K562 (cell line): ENCODE results near the gene AQP1. TPM values are rescaled to one million over a fixed set of nuclear protein-coding genes. Genes with fewer than 3 reads are reported as not detected.

Source experiments
- ATAC-seq: fragments of 200-7000 bp; cut with Tn5 transposase; 3 replicates; pipeline ENCODE4 v1.9.1; 2020; ENCODE audit warnings: moderate library complexity
- BruUV-seq: library from RNA; stranded (reverse); fragments of 400-500 nt; replicated peaks from 2 replicates; lab custom pipeline; 2021; lab: Mats Ljungman, UMichigan
- CTCF ChIA-PET: fragments of 300-600 bp; formaldehyde crosslinking; extraction: SDS; loops from one replicate; lab custom pipeline; 2021; ENCODE audit warnings: low intra/inter-chr PET ratio; lab: Yijun Ruan, JAX
- POLR2A ChIA-PET: fragments of 300-600, 350-650 bp; sonication (Branson Sonifier 250); formaldehyde crosslinking; extraction: SDS; loops from one replicate; lab custom pipeline; 2021; ENCODE audit warnings: antibody characterized with exemption, inconsistent platforms; lab: Yijun Ruan, JAX
- DNase-seq, 4 experiments: peaks; one replicate each; pipeline versions ENCODE4 v3.0.0 to v3.0.0-alpha.2; 2011 to 2018; ENCODE audit warnings: low spot score in 3 of 4, mixed read lengths in 3 of 4; ENCODE audit errors: extremely low read depth in 1 of 4
- FAIRE-seq: peaks from 2 replicates; lab custom pipeline; 2011; peaks lifted over from hg19 to GRCh38; lab: Jason Lieb, UNC
- H2AFZ ChIP-seq: 2 replicates; pipeline ENCODE4 v1.6.0; 2011; ENCODE audit warnings: low read depth, low read length, control low read depth, inconsistent platforms
- H3K27ac ChIP-seq: fragments of 200-600 bp; 3 replicates; pipeline ENCODE4 v1.8.0; 2011; ENCODE audit warnings: low read depth, mild to moderate bottlenecking, control low read depth, inconsistent platforms, low read length, moderate library complexity, mixed read lengths; ENCODE audit errors: extremely low read depth
- H3K27me3 ChIP-seq, 2 experiments: fragments of 300-600 bp in 1 of 2; 2 replicates in 1 of 2; 3 replicates in 1 of 2; pipeline versions ENCODE4 v1.6.0 to v1.8.0; 2011; ENCODE audit warnings: inconsistent platforms in 2 of 2, low read length in 2 of 2, mild to moderate bottlenecking in 1 of 2, mixed read lengths in 1 of 2, moderate library complexity in 1 of 2; ENCODE audit not compliant: control insufficient read depth in 2 of 2, insufficient read depth in 2 of 2
- H3K36me3 ChIP-seq: fragments of 300-600 bp; 3 replicates; pipeline ENCODE4 v1.8.0; 2011; ENCODE audit warnings: mild to moderate bottlenecking, low read length, inconsistent platforms; ENCODE audit not compliant: control insufficient read depth, insufficient read depth
- H3K4me1 ChIP-seq, 2 experiments: fragments of 200-600 bp in 1 of 2; replicated peaks in 1 of 2; 2 replicates in 1 of 2; 3 replicates in 1 of 2; pipeline versions ENCODE4 v1.5.1 to v1.8.0; 2011; ENCODE audit warnings: inconsistent platforms in 2 of 2, low read length in 2 of 2, mild to moderate bottlenecking in 1 of 2, mixed read lengths in 1 of 2, moderate library complexity in 1 of 2; ENCODE audit not compliant: control insufficient read depth in 2 of 2, insufficient read depth in 2 of 2
- H3K4me2 ChIP-seq: 2 replicates; pipeline ENCODE4 v1.6.1; 2011; ENCODE audit warnings: low read length, control low read depth, inconsistent platforms, mixed read lengths; ENCODE audit not compliant: insufficient read depth
- H3K4me3 ChIP-seq: fragments of 200-600 bp; sonication (generic), shearing (Covaris generic); 2 replicates; pipeline ENCODE4 v1.5.1; 2016; ENCODE audit warnings: control low read depth, inconsistent platforms
- H3K79me2 ChIP-seq: fragments of 200-600 bp; 3 replicates; pipeline ENCODE4 v1.8.0; 2011; ENCODE audit warnings: low read length, inconsistent platforms; ENCODE audit not compliant: control insufficient read depth, insufficient read depth
- H3K9ac ChIP-seq, 2 experiments: 2 replicates each; pipeline versions ENCODE4 v1.6.0 to v1.6.1; 2011; ENCODE audit warnings: low read depth in 2 of 2, low read length in 2 of 2, control low read depth in 1 of 2, inconsistent platforms in 1 of 2, mild to moderate bottlenecking in 1 of 2, mixed read lengths in 1 of 2; ENCODE audit not compliant: insufficient read depth in 1 of 2
- H3K9me1 ChIP-seq: one replicate; pipeline ENCODE4 v1.6.0; 2011; ENCODE audit warnings: inconsistent platforms, mild to moderate bottlenecking, low read length, moderate library complexity; ENCODE audit not compliant: control insufficient read depth, insufficient read depth
- H3K9me3 ChIP-seq: replicated peaks from 2 replicates; pipeline ENCODE4 v1.5.1; 2011; ENCODE audit warnings: low read depth, low read length, inconsistent platforms; ENCODE audit not compliant: control insufficient read depth, insufficient read depth
- H4K20me1 ChIP-seq: replicated peaks from 2 replicates; pipeline ENCODE4 v1.6.1; 2011; ENCODE audit warnings: low read length, inconsistent platforms, mixed read lengths; ENCODE audit not compliant: control insufficient read depth, insufficient read depth
- CHD2 ChIP-seq: IDR thresholded peaks from 2 replicates; pipeline ENCODE4 v1.6.1; 2011; ENCODE audit warnings: low read depth, low read length
- GATAD2A ChIP-seq: fragments of 450-650 bp; IDR thresholded peaks from 2 replicates; pipeline ENCODE4 v1.6.1; 2017
- WGBS: fragments of 100-300 bp; shearing (Covaris generic); methylation state at CpG from one replicate; pipeline ENCODE4 v1.1.6; 2016; ENCODE audit warnings: low coverage, mixed read lengths; ENCODE audit not compliant: insufficient coverage; ENCODE audit errors: missing lambda C conversion rate; 5-methylcytosine and 5-hydroxymethylcytosine counted together
- in situ Hi-C: fragments of 300-500 bp; cut with MboI; formaldehyde crosslinking; loops from 4 replicates; pipeline ENCODE4 v1.15.0; 2018; ENCODE audit warnings: inconsistent platforms, mixed read lengths
- intact Hi-C: fragments of 100-400 bp; cut with micrococcal nuclease; formaldehyde crosslinking; loops from 2 replicates; pipeline ENCODE4 v1.14.2; 2022
- polyA plus RNA-seq, 8 experiments: library from polyadenylated mRNA; depleted of rRNA in 4 of 8; stranded (reverse) in 5 of 8; unstranded in 3 of 8; fragments of >200 nt; fragmentation: Nextera tagmentation in 2 of 8; fragmentation: Illumina TruSeq in 1 of 8; extraction: Ambion mirVana in 2 of 8; extraction: Trizol in 1 of 8; gene quantifications; 2 replicates each; pipeline versions ENCODE4 v1.2.1 to v1.2.3, GENCODE V29; 2011 to 2014; ENCODE audit warnings: inconsistent platforms in 1 of 8, missing spikeins in 1 of 8
- total RNA-seq, 7 experiments: library from RNA; depleted of rRNA in 6 of 7; stranded (reverse); fragments of >200 nt in 6 of 7; fragmentation: Illumina TruSeq in 2 of 7; extraction: Trizol in 2 of 7; gene quantifications; 2 replicates each; pipeline versions ENCODE4 v1.2.1 to v1.2.3, GENCODE V29; 2011 to 2021; ENCODE audit warnings: low replicate concordance in 1 of 7
- TF ChIP-seq, protein P1 (sequence below): fragments of 250-450 bp; sonication (Bioruptor Pico); IDR thresholded peaks from 2 replicates; pipeline ENCODE4 v1.8.0; 2021; ENCODE audit warnings: moderate library complexity, mild to moderate bottlenecking, inconsistent platforms
- TF ChIP-seq, protein P2 (sequence below): sonication (generic); formaldehyde crosslinking; IDR thresholded peaks from 2 replicates; pipeline ENCODE4 v1.8.1; 2022; ENCODE audit warnings: missing genetic modification reagents
- TF ChIP-seq, protein P3 (sequence below): fragments of 450-650 bp; formaldehyde crosslinking; IDR thresholded peaks from 2 replicates; pipeline ENCODE4 v1.4.0; 2020; ENCODE audit warnings: mild to moderate bottlenecking
- TF ChIP-seq, protein P4 (sequence below): IDR thresholded peaks from 2 replicates; pipeline ENCODE4 v1.6.1; 2011; ENCODE audit warnings: borderline replicate concordance, low read depth, mild to moderate bottlenecking, moderate library complexity, low read length; ENCODE audit not compliant: insufficient read depth, poor library complexity, severe bottlenecking

AQP1 gene
- total and polyA plus RNA-seq, 9 of the 15 experiments (the other 6 are each of a cell fraction or from before 2014, with no cell fraction given), result 0.18 to 12.6 (median 4.1) TPM

DNA sequence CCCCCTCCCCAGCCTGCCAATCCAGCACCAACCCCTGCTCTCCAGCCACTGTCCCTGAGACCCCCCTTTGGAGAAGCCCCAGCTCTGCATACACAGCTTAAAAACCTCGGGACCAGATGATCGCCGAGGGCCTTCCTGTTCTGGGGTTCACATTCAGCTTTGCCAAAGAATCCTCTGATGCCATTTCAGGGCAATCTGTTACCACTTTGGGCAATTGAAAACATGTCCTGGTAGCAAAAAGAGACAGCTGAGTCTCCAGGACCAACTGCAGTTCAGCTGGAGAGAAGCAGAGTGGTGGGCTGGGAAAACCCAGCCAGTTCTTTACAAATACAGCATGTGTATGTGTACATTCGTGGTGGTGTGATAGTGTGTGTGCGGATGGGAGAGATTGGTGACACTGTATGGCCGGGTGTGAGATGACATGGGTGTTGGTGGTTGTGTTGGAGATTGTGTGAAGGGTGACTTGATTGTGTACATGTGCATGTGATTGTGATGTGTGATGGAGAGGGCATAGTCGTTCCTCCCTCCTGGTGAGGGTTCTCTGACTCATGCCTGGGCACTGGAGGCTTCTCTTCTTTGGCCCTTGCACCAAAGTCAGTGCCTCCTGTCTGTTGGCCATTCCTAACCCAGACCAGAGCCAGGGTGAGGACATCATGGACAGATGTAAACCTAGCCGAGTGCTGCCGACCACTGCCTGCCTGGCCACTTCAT, 48.5 kb upstream of the AQP1 start (continued):
- TF ChIP-seq, protein P1, sequence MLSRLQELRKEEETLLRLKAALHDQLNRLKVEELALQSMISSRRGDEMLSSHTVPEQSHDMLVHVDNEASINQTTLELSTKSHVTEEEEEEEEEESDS (CRISPR knock-in tag), result no peak
- TF ChIP-seq CHD2, result no peak
- TF ChIP-seq, protein P2, sequence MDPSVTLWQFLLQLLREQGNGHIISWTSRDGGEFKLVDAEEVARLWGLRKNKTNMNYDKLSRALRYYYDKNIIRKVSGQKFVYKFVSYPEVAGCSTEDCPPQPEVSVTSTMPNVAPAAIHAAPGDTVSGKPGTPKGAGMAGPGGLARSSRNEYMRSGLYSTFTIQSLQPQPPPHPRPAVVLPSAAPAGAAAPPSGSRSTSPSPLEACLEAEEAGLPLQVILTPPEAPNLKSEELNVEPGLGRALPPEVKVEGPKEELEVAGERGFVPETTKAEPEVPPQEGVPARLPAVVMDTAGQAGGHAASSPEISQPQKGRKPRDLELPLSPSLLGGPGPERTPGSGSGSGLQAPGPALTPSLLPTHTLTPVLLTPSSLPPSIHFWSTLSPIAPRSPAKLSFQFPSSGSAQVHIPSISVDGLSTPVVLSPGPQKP (CRISPR knock-in tag), result no peak
- TF ChIP-seq, protein P3, sequence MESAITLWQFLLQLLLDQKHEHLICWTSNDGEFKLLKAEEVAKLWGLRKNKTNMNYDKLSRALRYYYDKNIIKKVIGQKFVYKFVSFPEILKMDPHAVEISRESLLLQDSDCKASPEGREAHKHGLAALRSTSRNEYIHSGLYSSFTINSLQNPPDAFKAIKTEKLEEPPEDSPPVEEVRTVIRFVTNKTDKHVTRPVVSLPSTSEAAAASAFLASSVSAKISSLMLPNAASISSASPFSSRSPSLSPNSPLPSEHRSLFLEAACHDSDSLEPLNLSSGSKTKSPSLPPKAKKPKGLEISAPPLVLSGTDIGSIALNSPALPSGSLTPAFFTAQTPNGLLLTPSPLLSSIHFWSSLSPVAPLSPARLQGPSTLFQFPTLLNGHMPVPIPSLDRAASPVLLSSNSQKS (CRISPR knock-in tag), result no peak

DNA sequence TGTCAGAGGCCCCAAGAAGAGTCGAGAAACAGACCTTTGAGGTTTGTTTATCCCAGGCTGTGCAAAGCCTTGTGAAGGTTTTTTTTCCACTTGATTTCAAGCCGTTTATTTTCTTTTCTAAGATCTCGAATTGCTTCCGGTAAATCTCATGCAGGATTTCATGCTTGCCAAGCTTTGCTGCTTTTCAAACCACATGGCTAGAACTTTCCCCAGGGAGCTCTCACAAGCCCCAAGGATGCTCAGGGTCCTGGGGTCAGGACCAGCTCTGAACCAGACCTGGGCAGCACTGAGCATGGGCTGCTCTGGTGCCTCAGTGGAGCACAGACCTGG, 48.0 kb upstream of the AQP1 start:
- DNase-seq (no peak), FAIRE-seq (no peak), ATAC-seq (no peak)
- BruUV-seq, result no TSS peak
- H4K20me1 ChIP-seq, result no peaks in the 10 kb centered on the region; the same call in 1 of the 2 replicates
- ChIA-PET POLR2A (interaction anchor here (0.9 kb wide), 1 partner anchor 34 kb away, joined by 3 read pairs; no protein-coding TSS in a partner anchor), CTCF (no interaction called here)
- no peaks in the 10 kb centered on the region; the same call in 2 of the 3 replicates for H3K36me3 ChIP-seq
- H3K9ac ChIP-seq, result no peak overlapping the region
- H3K9me3 ChIP-seq, result no peaks in the 10 kb centered on the region
- no peak for TF ChIP-seq GATAD2A
- TF ChIP-seq, protein P4, sequence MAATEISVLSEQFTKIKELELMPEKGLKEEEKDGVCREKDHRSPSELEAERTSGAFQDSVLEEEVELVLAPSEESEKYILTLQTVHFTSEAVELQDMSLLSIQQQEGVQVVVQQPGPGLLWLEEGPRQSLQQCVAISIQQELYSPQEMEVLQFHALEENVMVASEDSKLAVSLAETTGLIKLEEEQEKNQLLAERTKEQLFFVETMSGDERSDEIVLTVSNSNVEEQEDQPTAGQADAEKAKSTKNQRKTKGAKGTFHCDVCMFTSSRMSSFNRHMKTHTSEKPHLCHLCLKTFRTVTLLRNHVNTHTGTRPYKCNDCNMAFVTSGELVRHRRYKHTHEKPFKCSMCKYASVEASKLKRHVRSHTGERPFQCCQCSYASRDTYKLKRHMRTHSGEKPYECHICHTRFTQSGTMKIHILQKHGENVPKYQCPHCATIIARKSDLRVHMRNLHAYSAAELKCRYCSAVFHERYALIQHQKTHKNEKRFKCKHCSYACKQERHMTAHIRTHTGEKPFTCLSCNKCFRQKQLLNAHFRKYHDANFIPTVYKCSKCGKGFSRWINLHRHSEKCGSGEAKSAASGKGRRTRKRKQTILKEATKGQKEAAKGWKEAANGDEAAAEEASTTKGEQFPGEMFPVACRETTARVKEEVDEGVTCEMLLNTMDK, result no peak
- in situ Hi-C loops, result no loop called here
- 46% methylated on average over 4 of the region's 4 CpGs for WGBS
- intact Hi-C loops, result no loop called here
- H3K27ac ChIP-seq, result no peak overlapping the region
- no peak overlapping the region for H3K4me2 ChIP-seq
- no peaks in the 10 kb centered on the region for H3K9me1 ChIP-seq
- H3K27me3 ChIP-seq, result no peaks in the 10 kb centered on the region
- no peak overlapping the region for H2AFZ ChIP-seq
- no peak overlapping the region for H3K4me3 ChIP-seq
- H3K4me1 ChIP-seq, result peaks cover 2 to 5% of the 10 kb centered on the region in 2 experiments; a peak in 2 of 5 replicates
- no peaks in the 10 kb centered on the region for H3K79me2 ChIP-seq
